DND-41 (cell line): ENCODE measurements around the gene WIPI1.

Experiments used
- ATAC-seq: fragments of 200-7000 bp; cut with Tn5 transposase; 3 replicates; pipeline ENCODE4 v1.9.1; 2021; ENCODE audit warnings: low read depth; ENCODE audit not compliant: insufficient read depth
- DNase-seq: peaks from one replicate; pipeline ENCODE4 v3.0.0-alpha.2; 2020
- H2AFZ ChIP-seq: 2 replicates; pipeline ENCODE4 v1.6.0; 2012; ENCODE audit warnings: low read depth, low read length
- H3K27ac ChIP-seq: 2 replicates; pipeline ENCODE4 v1.5.1; 2012; ENCODE audit warnings: low read length, inconsistent platforms
- H3K27me3 ChIP-seq: fragments of 200-600 bp; sonication (generic); 2 replicates; pipeline ENCODE4 v1.6.0; 2012; ENCODE audit warnings: low read length, mild to moderate bottlenecking, inconsistent platforms; ENCODE audit not compliant: insufficient read depth, poor library complexity
- H3K36me3 ChIP-seq: 2 replicates; pipeline ENCODE4 v1.5.1; 2012; ENCODE audit warnings: low read length, inconsistent platforms; ENCODE audit not compliant: insufficient read depth
- H3K4me1 ChIP-seq: 2 replicates; pipeline ENCODE4 v1.5.1; 2012; ENCODE audit warnings: mild to moderate bottlenecking, low read length; ENCODE audit not compliant: insufficient read depth
- H3K4me2 ChIP-seq: 2 replicates; pipeline ENCODE4 v1.6.0; 2012; ENCODE audit warnings: mild to moderate bottlenecking, moderate library complexity, low read length, inconsistent platforms; ENCODE audit not compliant: insufficient read depth
- H3K4me3 ChIP-seq, 2 experiments: fragments of 200-600 bp in 1 of 2; shearing (Covaris generic) in 1 of 2; 2 replicates each; pipeline ENCODE4 v1.5.1; 2012 to 2016; ENCODE audit warnings: inconsistent platforms in 2 of 2, low read length in 2 of 2, mild to moderate bottlenecking in 2 of 2, low read depth in 1 of 2, moderate library complexity in 1 of 2
- H3K79me2 ChIP-seq: 2 replicates; pipeline ENCODE4 v1.6.0; 2012; ENCODE audit warnings: low read length, inconsistent platforms; ENCODE audit not compliant: insufficient read depth
- H3K9ac ChIP-seq: 2 replicates; pipeline ENCODE4 v1.6.0; 2012; ENCODE audit warnings: low read depth, mild to moderate bottlenecking, inconsistent platforms, low read length, moderate library complexity
- H3K9me3 ChIP-seq: 2 replicates; pipeline ENCODE4 v1.5.1; 2012; ENCODE audit warnings: low read length, moderate library complexity, mild to moderate bottlenecking, inconsistent platforms; ENCODE audit not compliant: insufficient read depth, severe bottlenecking
- H4K20me1 ChIP-seq: 2 replicates; pipeline ENCODE4 v1.6.0; 2012; ENCODE audit warnings: low read length; ENCODE audit not compliant: insufficient read depth
- EZH2 ChIP-seq: IDR thresholded peaks from 3 replicates; pipeline ENCODE4 v1.6.1; 2012; ENCODE audit warnings: borderline replicate concordance, low read depth, mild to moderate bottlenecking, moderate library complexity, low read length, inconsistent platforms; ENCODE audit not compliant: severe bottlenecking
- TF ChIP-seq, protein P1 (sequence below): IDR thresholded peaks from 2 replicates; pipeline ENCODE4 v1.5.1; 2012; ENCODE audit warnings: borderline replicate concordance, low read length, moderate library complexity, mild to moderate bottlenecking; ENCODE audit not compliant: poor library complexity, severe bottlenecking; ENCODE audit errors: extremely low read depth

WIPI1 gene

DNA sequence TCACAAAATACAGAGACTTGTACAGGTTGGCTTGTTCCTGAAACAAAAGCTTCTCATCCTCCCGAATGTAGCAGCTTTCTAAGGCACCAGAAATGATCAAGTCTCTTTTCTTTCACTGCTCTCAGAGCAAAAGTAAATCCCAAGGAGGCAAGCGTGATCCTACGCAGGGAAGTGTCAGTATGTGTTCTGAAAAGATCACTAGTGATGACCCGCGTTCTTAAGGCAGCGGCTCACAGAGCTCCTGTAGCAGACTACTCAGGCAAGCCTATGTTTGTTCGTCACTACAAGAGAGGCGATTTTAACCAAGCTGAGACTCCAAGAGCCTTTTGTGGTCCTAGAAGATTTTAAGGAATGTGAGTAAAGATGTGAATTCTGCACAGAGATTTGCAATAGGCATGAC is 34.5 kb downstream of the WIPI1 start:
- H3K36me3 ChIP-seq = peaks cover 12% of the 10 kb centered on the region

DNA sequence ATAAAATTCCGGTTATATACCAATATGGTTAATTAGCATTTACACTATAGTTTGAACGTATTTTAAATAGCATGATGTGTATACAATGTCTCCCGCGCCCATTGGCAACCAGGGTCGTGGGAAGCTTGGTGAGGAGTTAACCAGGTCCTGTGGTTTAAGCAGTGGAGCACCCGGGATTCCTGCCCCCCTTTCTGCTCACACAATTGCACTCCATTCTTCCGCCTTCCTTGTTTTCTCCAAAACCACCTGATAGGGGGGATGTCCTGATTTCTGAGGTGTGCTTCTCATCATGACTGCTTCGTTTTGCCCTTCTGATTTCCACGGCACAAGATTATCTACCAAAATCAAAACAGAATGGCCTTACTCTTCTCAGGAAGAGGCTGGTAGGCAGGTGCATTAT is 35.8 kb downstream of the WIPI1 start:
- Histone ChIP-seq H2AFZ (no peak overlapping the region), H3K4me2 (no peak overlapping the region), H3K4me1 (no peaks in the 10 kb centered on the region), H3K27me3 (no peaks in the 10 kb centered on the region), H3K4me3 (no peak overlapping the region), H3K79me2 (no peaks in the 10 kb centered on the region), H3K9me3 (no peaks in the 10 kb centered on the region), H3K27ac (0 out of 2 replicates have a peak overlapping the region, but pooled peaks have one; percentile 11), H4K20me1 (no peaks in the 10 kb centered on the region), H3K9ac (no peak overlapping the region), H3K36me3 (peaks cover 8% of the 10 kb centered on the region)
- DNase-seq (no peak), ATAC-seq (no peak)
- TF ChIP-seq, protein P1, sequence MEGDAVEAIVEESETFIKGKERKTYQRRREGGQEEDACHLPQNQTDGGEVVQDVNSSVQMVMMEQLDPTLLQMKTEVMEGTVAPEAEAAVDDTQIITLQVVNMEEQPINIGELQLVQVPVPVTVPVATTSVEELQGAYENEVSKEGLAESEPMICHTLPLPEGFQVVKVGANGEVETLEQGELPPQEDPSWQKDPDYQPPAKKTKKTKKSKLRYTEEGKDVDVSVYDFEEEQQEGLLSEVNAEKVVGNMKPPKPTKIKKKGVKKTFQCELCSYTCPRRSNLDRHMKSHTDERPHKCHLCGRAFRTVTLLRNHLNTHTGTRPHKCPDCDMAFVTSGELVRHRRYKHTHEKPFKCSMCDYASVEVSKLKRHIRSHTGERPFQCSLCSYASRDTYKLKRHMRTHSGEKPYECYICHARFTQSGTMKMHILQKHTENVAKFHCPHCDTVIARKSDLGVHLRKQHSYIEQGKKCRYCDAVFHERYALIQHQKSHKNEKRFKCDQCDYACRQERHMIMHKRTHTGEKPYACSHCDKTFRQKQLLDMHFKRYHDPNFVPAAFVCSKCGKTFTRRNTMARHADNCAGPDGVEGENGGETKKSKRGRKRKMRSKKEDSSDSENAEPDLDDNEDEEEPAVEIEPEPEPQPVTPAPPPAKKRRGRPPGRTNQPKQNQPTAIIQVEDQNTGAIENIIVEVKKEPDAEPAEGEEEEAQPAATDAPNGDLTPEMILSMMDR = no peak
- TF ChIP-seq EZH2 = no peak

More for the DNA sequence above, 34.5 kb downstream of the WIPI1 start:
- DNase-seq (no peak), ATAC-seq (no peak)
- H2AFZ ChIP-seq = no peak overlapping the region
- no peaks in the 10 kb centered on the region for H4K20me1 ChIP-seq
- no peaks in the 10 kb centered on the region for H3K9me3 ChIP-seq
- TF ChIP-seq, protein P1 = no peak
- TF ChIP-seq EZH2 = no peak
- no peaks in the 10 kb centered on the region for H3K79me2 ChIP-seq
- no peaks in the 10 kb centered on the region for H3K4me1 ChIP-seq
- H3K27me3 ChIP-seq = no peaks in the 10 kb centered on the region
- no peak overlapping the region for H3K4me3 ChIP-seq
- no peak overlapping the region for H3K9ac ChIP-seq
- no peak overlapping the region for H3K4me2 ChIP-seq
- no peak overlapping the region for H3K27ac ChIP-seq

DNA sequence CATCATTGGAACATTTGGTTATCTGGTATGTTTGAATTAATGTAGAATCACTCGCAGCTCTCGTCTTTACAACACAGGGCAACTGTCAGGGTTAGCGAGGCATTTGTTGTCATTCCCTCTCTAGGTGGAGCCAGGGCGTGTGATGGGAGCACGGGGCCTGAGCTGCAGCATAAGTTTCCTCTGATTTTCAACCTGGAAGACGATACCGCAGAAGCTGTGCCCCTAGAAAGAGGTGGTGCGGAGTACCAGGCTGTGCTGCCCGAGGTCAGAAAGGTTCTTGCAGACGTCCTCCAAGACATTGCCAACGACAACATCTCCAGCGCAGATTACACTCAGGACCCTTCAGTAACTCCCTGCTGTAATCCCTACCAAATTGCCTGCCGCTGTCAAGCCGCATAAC is 37.2 kb downstream of the WIPI1 start:
- Histone ChIP-seq H4K20me1 (no peaks in the 10 kb centered on the region), H3K27ac (no peak overlapping the region), H3K9ac (no peak overlapping the region), H3K4me3 (no peak overlapping the region), H3K27me3 (no peaks in the 10 kb centered on the region), H3K36me3 (peaks cover 4% of the 10 kb centered on the region), H3K4me2 (no peak overlapping the region), H3K4me1 (peaks cover 10% of the 10 kb centered on the region; the same call in 1 of the 2 replicates), H2AFZ (no peak overlapping the region), H3K9me3 (no peaks in the 10 kb centered on the region), H3K79me2 (no peaks in the 10 kb centered on the region)
- DNase-seq (no peak), ATAC-seq (no peak)
- TF ChIP-seq, protein P1 = no peak
- TF ChIP-seq EZH2 = no peak

DNA sequence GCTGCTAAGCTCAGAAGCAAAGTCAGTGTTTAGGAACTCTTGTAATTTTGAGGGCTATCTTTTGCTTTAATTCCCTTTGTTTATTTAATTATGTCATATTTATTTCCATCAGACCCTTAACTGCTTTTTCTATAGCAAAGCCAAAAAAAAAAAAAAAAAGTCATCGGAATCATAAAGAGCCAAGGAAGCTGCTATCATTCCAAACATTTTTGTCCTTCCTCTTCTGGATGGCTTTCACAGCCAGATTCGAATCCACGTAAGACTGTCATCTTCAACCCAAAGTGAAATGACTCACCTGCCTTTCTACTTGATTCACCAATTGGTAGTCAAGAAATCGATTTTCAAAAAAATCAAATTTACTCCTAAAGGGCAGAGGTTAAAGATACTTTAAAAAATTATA is 38.4 kb downstream of the WIPI1 start:
- no peak overlapping the region for H2AFZ ChIP-seq
- no peaks in the 10 kb centered on the region for H3K27me3 ChIP-seq
- no peak overlapping the region for H3K9ac ChIP-seq
- H3K79me2 ChIP-seq = no peaks in the 10 kb centered on the region
- no peak overlapping the region for H3K27ac ChIP-seq
- H3K4me1 ChIP-seq = peaks cover 22% of the 10 kb centered on the region
- no peak overlapping the region for H3K4me3 ChIP-seq
- H3K9me3 ChIP-seq = no peaks in the 10 kb centered on the region
- no peaks in the 10 kb centered on the region; the same call in 1 of the 2 replicates for H3K36me3 ChIP-seq
- no peak for TF ChIP-seq EZH2
- TF ChIP-seq, protein P1 = no peak
- DNase-seq (no peak), ATAC-seq (no peak)
- no peak overlapping the region for H3K4me2 ChIP-seq
- H4K20me1 ChIP-seq = no peaks in the 10 kb centered on the region
